Sigmoid colon (tissue), 4 donors: ENCODE data around the gene DHRS11.

Source experiments
- EP300 ChIP-seq, 4 donors: sonication (generic); formaldehyde crosslinking; IDR thresholded peaks; one replicate each; pipeline ENCODE4 v1.6.1; 2017; ENCODE audit warnings: antibody characterized with exemption in 4 of 4
- POLR2A ChIP-seq, 2 donors: fragments of 450-650 bp; IDR thresholded peaks; one replicate each; pipeline ENCODE4 v1.6.1; 2016; ENCODE audit warnings: antibody characterized with exemption in 2 of 2, mild to moderate bottlenecking in 2 of 2, moderate library complexity in 2 of 2
- TF ChIP-seq, protein P1 (sequence below), 4 experiments: fragments of 450-650 bp in 3 of 4; fragments of 200-600 bp in 1 of 4; IDR thresholded peaks; one replicate each; pipeline ENCODE4 v1.5.1; 2016 to 2019; ENCODE audit warnings: antibody characterized with exemption in 4 of 4, mild to moderate bottlenecking in 3 of 4, moderate library complexity in 2 of 4

DNA sequence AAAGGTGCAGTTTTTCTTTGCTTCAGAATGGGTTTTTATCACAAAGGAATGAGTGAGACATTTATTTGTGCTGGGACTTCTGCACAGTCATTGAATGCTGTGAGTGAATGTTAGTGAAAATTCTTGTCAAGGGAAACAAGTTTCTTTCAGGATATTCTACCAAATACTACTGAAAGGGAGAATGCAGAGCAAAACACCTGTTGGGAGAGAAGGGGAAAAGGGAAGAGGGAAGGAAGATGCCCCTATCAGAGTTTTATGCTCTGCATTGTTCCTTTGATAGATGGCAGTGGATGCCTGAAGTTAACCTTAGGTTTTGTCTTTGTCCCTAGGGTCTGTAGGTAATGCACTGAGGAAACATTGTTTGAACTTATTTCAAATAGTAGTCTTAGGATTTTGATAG lies 43.9 kb upstream of the DHRS11 start:
- TF ChIP-seq EP300 (IDR thresholded peaks at IDR 0.05) (no peak), POLR2A (IDR thresholded peaks at IDR 0.05) (no peak)
- TF ChIP-seq, protein P1, sequence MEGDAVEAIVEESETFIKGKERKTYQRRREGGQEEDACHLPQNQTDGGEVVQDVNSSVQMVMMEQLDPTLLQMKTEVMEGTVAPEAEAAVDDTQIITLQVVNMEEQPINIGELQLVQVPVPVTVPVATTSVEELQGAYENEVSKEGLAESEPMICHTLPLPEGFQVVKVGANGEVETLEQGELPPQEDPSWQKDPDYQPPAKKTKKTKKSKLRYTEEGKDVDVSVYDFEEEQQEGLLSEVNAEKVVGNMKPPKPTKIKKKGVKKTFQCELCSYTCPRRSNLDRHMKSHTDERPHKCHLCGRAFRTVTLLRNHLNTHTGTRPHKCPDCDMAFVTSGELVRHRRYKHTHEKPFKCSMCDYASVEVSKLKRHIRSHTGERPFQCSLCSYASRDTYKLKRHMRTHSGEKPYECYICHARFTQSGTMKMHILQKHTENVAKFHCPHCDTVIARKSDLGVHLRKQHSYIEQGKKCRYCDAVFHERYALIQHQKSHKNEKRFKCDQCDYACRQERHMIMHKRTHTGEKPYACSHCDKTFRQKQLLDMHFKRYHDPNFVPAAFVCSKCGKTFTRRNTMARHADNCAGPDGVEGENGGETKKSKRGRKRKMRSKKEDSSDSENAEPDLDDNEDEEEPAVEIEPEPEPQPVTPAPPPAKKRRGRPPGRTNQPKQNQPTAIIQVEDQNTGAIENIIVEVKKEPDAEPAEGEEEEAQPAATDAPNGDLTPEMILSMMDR (IDR thresholded peaks at IDR 0.05), result no peak
